OCI-LY1 (cell line): ENCODE measurements around the gene LMF1.

Source experiments
- H2AFZ ChIP-seq: fragments of 200-600 bp; sonication (generic), shearing (Covaris generic); 2 replicates; pipeline ENCODE4 v1.6.0; 2014; ENCODE audit warnings: antibody characterized with exemption, mild to moderate bottlenecking, low read length
- H3F3A ChIP-seq: fragments of 200-600 bp; sonication (generic), shearing (Covaris generic); 2 replicates; pipeline ENCODE4 v1.6.0; 2014; ENCODE audit warnings: mild to moderate bottlenecking, antibody characterized with exemption, low read length, moderate library complexity; ENCODE audit not compliant: insufficient read depth
- H3K27ac ChIP-seq: fragments of 200-600 bp; sonication (generic); 2 replicates; pipeline ENCODE4 v1.5.1; 2014; ENCODE audit warnings: low read length, mixed run types, mild to moderate bottlenecking, low read depth; ENCODE audit not compliant: poor library complexity, severe bottlenecking
- H3K27me3 ChIP-seq: fragments of 200-600 bp; sonication (generic); 2 replicates; pipeline ENCODE4 v1.6.0; 2014; ENCODE audit warnings: antibody characterized with exemption, mild to moderate bottlenecking, low read length, moderate library complexity; ENCODE audit not compliant: insufficient read depth
- H3K36me3 ChIP-seq: fragments of 200-600 bp; sonication (generic); 2 replicates; pipeline ENCODE4 v1.6.1; 2014; ENCODE audit warnings: mild to moderate bottlenecking, antibody characterized with exemption, low read length, moderate library complexity, mixed read lengths; ENCODE audit not compliant: insufficient read depth
- H3K4me1 ChIP-seq: fragments of 200-600 bp; sonication (generic); 2 replicates; pipeline ENCODE4 v1.5.1; 2014; ENCODE audit warnings: mild to moderate bottlenecking, low read length, moderate library complexity; ENCODE audit not compliant: insufficient read depth, severe bottlenecking
- H3K4me2 ChIP-seq: fragments of 200-600 bp; sonication (generic), shearing (Covaris generic); 2 replicates; pipeline ENCODE4 v1.6.1; 2014; ENCODE audit warnings: low read length
- H3K4me3 ChIP-seq: fragments of 200-600 bp; sonication (generic); 2 replicates; pipeline ENCODE4 v1.5.1; 2014; ENCODE audit warnings: low read length, low read depth, mild to moderate bottlenecking, mixed read lengths; ENCODE audit not compliant: poor library complexity, severe bottlenecking
- H3K79me2 ChIP-seq: fragments of 200-600 bp; shearing (Covaris generic); 2 replicates; pipeline ENCODE4 v1.6.1; 2016; ENCODE audit warnings: mixed run types, low read length, mixed read lengths; ENCODE audit not compliant: insufficient read depth
- H3K9ac ChIP-seq: fragments of 200-600 bp; sonication (generic), shearing (Covaris generic); 2 replicates; pipeline ENCODE4 v1.6.1; 2014; ENCODE audit warnings: mild to moderate bottlenecking, low read length, mixed read lengths
- H3K9me2 ChIP-seq: fragments of 200-600 bp; sonication (generic), shearing (Covaris generic); 2 replicates; pipeline ENCODE4 v1.6.1; 2014; ENCODE audit warnings: low read depth, mild to moderate bottlenecking, low read length, mixed read lengths
- H3K9me3 ChIP-seq: fragments of 200-600 bp; shearing (Covaris generic); 2 replicates; pipeline ENCODE4 v1.6.1; 2014; ENCODE audit warnings: low read length, mixed read lengths
- H4K20me1 ChIP-seq: fragments of 200-600 bp; sonication (generic), shearing (Covaris generic); 2 replicates; pipeline ENCODE4 v1.6.0; 2016; ENCODE audit warnings: mild to moderate bottlenecking, low read length; ENCODE audit not compliant: insufficient read depth
- CTCF ChIP-seq: fragments of 200-600 bp; sonication (generic), shearing (Covaris generic); IDR thresholded peaks from 2 replicates; pipeline ENCODE4 v1.5.1; 2017; ENCODE audit warnings: mild to moderate bottlenecking, antibody characterized with exemption, low read length, moderate library complexity, mixed read lengths
- EZH2 ChIP-seq: fragments of 200-600 bp; sonication (generic), shearing (Covaris generic); IDR thresholded peaks from 2 replicates; pipeline ENCODE4 v1.8.0; 2017; ENCODE audit warnings: borderline replicate concordance, mixed run types, mild to moderate bottlenecking, antibody characterized with exemption, low read length, moderate library complexity, mixed read lengths

Gene LMF1

GRCh38 chr16:853981-854807 is 116.6 kb downstream of the LMF1 start:
- H3K79me2 ChIP-seq: no peaks in the 10 kb centered on the region
- no peak overlapping the region for H3K9ac ChIP-seq
- no peaks in the 10 kb centered on the region for H3K36me3 ChIP-seq
- H2AFZ ChIP-seq: no peak overlapping the region
- H3F3A ChIP-seq: no peaks in the 10 kb centered on the region
- no peaks in the 10 kb centered on the region for H3K4me1 ChIP-seq
- H3K27me3 ChIP-seq: no peaks in the 10 kb centered on the region
- H3K9me2 ChIP-seq: no peaks in the 10 kb centered on the region
- 0 out of 2 replicates have a peak, but pooled peaks cover 4% of the 10 kb centered on the region for H3K9me3 ChIP-seq
- TF ChIP-seq CTCF (no peak), EZH2 (no peak)
- no peak overlapping the region for H3K4me2 ChIP-seq
- H3K27ac ChIP-seq: no peak overlapping the region
- H4K20me1 ChIP-seq: no peaks in the 10 kb centered on the region
- H3K4me3 ChIP-seq: no peak overlapping the region

- TF ChIP-seq CTCF (no peak), EZH2 (no peak)
- 0 out of 2 replicates have a peak, but pooled peaks cover 4% of the 10 kb centered on the region for H3K9me3 ChIP-seq
Observed at GRCh38 chr16:853306-853705, 117.5 kb downstream of the LMF1 start.

GRCh38 chr16:852451-853185 is 118.2 kb downstream of the LMF1 start:
- Histone ChIP-seq H3K27me3 (no peaks in the 10 kb centered on the region), H3K79me2 (no peaks in the 10 kb centered on the region), H3K4me3 (no peak overlapping the region), H3K4me1 (no peaks in the 10 kb centered on the region), H3F3A (no peaks in the 10 kb centered on the region), H3K9ac (no peak overlapping the region), H4K20me1 (no peaks in the 10 kb centered on the region), H3K9me2 (no peaks in the 10 kb centered on the region), H2AFZ (no peak overlapping the region), H3K36me3 (no peaks in the 10 kb centered on the region), H3K4me2 (no peak overlapping the region), H3K27ac (no peak overlapping the region), H3K9me3 (0 out of 2 replicates have a peak, but pooled peaks cover 4% of the 10 kb centered on the region)
- TF ChIP-seq CTCF (no peak), EZH2 (no peak)

More at GRCh38 chr16:853306-853705, 117.5 kb downstream of the LMF1 start:
- Histone ChIP-seq H3K27me3 (no peaks in the 10 kb centered on the region), H3K79me2 (no peaks in the 10 kb centered on the region), H3K4me3 (no peak overlapping the region), H2AFZ (no peak overlapping the region), H3K36me3 (no peaks in the 10 kb centered on the region), H3F3A (no peaks in the 10 kb centered on the region), H3K4me1 (no peaks in the 10 kb centered on the region), H3K9ac (no peak overlapping the region), H4K20me1 (no peaks in the 10 kb centered on the region), H3K4me2 (no peak overlapping the region), H3K27ac (no peak overlapping the region), H3K9me2 (no peaks in the 10 kb centered on the region)
